SK-N-SH (cell line): ENCODE measurements around the gene SLC25A31.

Source experiments
- CTCF ChIP-seq: fragments of 200-600 bp; sonication (generic); IDR thresholded peaks from 2 replicates; pipeline ENCODE4 v1.6.1; 2017; ENCODE audit warnings: antibody characterized with exemption, mild to moderate bottlenecking, moderate library complexity
- EP300 ChIP-seq, 2 experiments: IDR thresholded peaks; 2 replicates each; pipeline versions ENCODE4 v1.4.0 to v1.6.1; 2012; ENCODE audit warnings: borderline replicate concordance in 1 of 2, low read depth in 1 of 2, low read length in 1 of 2
- FOSL2 ChIP-seq: IDR thresholded peaks from 2 replicates; pipeline ENCODE4 v1.4.0; 2012; ENCODE audit warnings: low read depth, mild to moderate bottlenecking, moderate library complexity, borderline replicate concordance
- MXI1 ChIP-seq: IDR thresholded peaks from 2 replicates; pipeline ENCODE4 v1.6.1; 2012; ENCODE audit warnings: mild to moderate bottlenecking, low read depth, low read length, improper control_type of control experiment

DNA sequence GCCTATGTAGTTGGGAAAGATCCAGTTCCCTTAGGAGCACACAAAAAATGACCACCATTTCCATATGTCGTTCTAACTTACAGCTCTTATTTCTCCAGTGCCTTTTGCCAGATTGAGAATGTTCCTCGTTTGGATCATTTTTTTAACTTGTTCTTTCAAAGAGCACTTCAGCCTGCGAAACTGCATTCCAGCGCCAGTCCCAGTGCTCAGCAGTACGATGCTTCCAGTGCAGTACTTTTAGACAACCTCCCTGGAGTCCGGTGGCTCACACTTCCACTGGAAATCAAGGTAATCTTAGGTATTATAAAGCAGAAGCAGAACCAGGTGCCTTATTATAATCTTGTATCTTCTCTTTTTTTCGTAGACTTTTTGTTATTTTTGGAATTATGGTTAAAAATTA is 42.6 kb upstream of the SLC25A31 start:
- TF ChIP-seq EP300 (IDR thresholded peaks at IDR 0.05; ENCODE audit: borderline replicate concordance in 1 of 2, low read depth in 1 of 2, low read length in 1 of 2), result no peak
- no peak for TF ChIP-seq CTCF
- no peak for TF ChIP-seq MXI1
- no peak for TF ChIP-seq FOSL2
